Esophagus squamous epithelium (tissue), 4 donors: ENCODE data around the gene AOPEP.

Experiments
- POLR2A ChIP-seq, 4 donors: fragments of 450-650 bp; IDR thresholded peaks; one replicate each; pipeline ENCODE4 v1.6.1; 2017; ENCODE audit warnings: antibody characterized with exemption in 4 of 4, mild to moderate bottlenecking in 4 of 4, moderate library complexity in 3 of 4
- TF ChIP-seq, protein P1 (sequence below), 6 experiments: fragments of 450-650 bp in 4 of 6; fragments of 200-600 bp in 2 of 6; sonication (generic) in 2 of 6; IDR thresholded peaks; one replicate each; pipeline ENCODE4 v1.5.1; 2016 to 2019; ENCODE audit warnings: antibody characterized with exemption in 6 of 6, mild to moderate bottlenecking in 4 of 6, moderate library complexity in 4 of 6

DNA sequence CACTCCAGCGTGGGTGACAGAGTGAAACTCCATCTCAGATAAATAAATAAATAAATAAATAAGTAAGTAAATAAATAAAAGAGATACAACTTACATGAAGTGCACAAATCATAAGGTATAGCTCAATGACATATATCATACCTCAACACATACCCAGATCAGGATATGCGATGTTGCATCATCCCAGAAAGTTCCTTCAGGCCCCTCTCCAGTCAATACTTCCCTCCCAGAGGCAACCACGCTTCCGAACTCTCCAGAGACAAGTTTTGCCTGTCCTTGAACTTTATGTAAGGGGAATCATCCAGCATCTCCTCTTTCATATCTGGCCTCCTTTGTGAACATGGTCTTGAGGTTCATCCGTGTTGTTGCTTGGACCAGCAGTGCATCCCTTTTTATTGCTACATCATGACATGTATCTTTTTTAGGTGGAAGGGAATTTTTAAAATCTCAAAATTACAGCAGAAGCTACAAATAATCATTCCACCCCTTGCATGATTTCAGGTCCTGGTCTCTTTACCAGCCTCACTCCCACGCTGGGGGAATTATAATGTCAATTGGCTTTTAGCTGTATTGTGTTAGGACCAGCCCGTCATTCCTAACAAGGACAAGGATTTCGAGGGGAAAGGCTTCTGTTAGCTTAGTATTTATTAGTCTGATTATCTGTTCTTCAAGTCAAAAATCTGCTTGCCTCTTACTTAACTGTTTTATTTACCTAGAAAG, 32.9 kb upstream of the AOPEP start:
- TF ChIP-seq, protein P1, sequence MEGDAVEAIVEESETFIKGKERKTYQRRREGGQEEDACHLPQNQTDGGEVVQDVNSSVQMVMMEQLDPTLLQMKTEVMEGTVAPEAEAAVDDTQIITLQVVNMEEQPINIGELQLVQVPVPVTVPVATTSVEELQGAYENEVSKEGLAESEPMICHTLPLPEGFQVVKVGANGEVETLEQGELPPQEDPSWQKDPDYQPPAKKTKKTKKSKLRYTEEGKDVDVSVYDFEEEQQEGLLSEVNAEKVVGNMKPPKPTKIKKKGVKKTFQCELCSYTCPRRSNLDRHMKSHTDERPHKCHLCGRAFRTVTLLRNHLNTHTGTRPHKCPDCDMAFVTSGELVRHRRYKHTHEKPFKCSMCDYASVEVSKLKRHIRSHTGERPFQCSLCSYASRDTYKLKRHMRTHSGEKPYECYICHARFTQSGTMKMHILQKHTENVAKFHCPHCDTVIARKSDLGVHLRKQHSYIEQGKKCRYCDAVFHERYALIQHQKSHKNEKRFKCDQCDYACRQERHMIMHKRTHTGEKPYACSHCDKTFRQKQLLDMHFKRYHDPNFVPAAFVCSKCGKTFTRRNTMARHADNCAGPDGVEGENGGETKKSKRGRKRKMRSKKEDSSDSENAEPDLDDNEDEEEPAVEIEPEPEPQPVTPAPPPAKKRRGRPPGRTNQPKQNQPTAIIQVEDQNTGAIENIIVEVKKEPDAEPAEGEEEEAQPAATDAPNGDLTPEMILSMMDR (IDR thresholded peaks at IDR 0.05): no peak
- TF ChIP-seq POLR2A (IDR thresholded peaks at IDR 0.05): no peak
